GM21529 (cell line): Measurements from ENCODE around the gene LEMD2.
"Not testable (repeated sequence)": the region's sequence is repeated elsewhere in the genome, so short reads cannot be mapped to it uniquely, and the experiment has no call there.

Experiments
- ATAC-seq: cut with Tn5 transposase; IDR thresholded peaks from one replicate; pipeline ENCODE4 v1.9.1; 2021; ENCODE audit not compliant: unreplicated experiment

The LEMD2 gene

DNA sequence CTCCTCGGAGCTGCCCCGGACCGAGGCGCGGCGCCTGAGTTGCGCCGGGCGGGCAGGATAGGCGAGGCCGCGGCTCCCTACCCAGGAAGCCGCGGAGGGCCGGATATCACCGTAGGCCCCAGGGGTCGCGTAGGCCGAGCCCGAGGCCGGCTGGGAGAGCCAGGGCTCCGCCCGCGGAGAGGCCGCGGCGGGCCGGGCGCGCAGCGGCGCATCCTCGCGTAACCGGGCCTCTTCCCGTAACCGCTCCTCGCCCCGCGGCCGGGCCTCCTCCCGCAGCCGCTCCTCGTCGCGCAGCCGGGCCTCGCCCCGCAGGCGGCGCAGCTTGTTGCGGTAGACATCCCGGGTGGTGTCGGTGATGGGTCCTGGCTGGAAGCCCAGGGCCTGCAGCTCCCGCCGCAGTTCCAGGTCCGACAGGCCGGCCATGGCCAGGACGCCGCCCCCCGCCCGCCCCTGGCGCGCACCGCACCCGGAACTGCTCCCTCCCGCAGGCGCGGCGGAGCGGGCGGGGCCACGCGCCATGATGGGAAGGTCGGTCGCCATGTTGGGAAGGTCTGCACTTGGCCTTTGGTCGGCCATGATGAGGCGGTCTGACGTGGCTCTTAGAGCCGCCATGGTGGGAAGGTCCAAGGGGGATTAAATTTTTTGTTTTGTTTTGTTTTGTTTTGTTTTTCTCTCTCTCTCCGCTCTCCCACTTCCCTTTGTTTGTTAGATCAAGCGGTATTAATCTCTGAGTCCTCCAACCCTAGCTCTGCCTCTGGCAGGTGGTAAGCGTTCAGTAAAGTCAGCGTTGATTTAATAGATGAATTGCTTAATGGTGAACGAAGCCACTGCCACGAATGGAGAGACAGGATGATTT, at the start of gene LEMD2:
Gene LEMD2, minus strand, starts transcription at position 437 of the 856 bp plus-strand sequence. Its CDS starts 14 bp downstream, at position 423.
- peak; percentile 87 for ATAC-seq

DNA sequence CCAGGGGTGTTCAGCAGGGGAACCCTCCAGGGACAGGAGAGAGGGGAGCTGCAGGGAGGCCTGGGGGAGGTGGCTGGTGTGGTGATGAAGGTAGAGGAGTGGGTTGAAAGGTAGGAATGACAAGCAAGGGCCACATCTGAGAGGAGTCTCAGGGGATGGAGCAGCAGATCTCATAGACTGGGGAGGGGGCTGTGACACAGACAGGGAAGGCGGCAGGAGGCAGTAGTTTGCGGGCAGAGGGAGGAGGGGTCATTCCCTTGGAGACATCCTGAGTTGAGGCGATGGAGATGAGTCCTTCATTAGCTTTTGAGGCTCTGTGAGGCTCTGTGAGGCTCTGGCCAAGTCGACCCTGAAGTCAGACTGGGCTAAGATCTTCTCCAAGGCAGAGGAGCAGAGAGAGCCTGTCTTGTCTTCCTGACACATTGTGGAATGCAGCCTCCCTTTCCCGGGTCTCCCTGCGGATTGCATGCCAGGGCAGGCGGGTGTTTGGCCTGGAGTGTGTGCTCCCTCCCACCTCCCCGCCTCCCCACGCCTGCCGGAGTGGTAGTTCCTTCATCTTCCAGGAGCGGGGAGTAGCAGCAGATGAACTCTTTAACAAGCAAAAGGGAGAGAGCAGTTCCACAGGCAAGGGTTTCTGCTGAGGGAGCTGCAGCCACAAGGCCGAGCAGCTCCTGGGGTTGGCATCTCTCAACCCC, 49.2 kb upstream of the LEMD2 start:
- no peak for ATAC-seq

DNA sequence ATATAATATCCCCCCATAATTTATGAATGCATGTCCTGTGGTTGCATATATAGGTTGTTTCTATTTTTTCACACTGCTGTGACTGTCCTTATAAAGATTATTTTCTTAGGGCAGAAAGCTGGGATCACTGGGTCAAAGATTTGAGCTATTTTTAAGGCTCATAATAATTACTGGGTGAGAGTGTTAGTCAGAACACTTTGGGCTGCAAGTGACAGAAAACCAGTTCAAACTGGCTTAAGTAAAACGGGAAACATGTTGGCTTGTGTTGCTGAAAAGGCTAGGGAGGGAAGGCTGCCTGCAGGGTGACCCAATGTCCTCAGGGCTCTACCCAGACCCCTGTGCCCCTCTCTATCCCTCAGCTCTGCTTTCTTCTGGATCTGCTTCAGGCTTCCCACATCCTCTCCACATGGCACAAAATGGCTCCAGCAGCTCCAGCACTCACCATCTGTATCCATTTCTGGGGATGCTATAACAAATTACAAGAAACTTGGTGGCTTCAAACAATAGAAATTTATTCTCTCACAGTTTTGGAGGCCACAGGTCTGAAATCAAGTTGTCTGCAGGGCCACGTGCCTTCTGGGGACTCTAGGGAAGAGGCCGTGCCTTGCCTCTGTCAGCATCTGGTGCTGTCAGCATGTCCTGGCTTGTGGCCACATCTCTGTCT, 48.0 kb upstream of the LEMD2 start:
- no peak for ATAC-seq

DNA sequence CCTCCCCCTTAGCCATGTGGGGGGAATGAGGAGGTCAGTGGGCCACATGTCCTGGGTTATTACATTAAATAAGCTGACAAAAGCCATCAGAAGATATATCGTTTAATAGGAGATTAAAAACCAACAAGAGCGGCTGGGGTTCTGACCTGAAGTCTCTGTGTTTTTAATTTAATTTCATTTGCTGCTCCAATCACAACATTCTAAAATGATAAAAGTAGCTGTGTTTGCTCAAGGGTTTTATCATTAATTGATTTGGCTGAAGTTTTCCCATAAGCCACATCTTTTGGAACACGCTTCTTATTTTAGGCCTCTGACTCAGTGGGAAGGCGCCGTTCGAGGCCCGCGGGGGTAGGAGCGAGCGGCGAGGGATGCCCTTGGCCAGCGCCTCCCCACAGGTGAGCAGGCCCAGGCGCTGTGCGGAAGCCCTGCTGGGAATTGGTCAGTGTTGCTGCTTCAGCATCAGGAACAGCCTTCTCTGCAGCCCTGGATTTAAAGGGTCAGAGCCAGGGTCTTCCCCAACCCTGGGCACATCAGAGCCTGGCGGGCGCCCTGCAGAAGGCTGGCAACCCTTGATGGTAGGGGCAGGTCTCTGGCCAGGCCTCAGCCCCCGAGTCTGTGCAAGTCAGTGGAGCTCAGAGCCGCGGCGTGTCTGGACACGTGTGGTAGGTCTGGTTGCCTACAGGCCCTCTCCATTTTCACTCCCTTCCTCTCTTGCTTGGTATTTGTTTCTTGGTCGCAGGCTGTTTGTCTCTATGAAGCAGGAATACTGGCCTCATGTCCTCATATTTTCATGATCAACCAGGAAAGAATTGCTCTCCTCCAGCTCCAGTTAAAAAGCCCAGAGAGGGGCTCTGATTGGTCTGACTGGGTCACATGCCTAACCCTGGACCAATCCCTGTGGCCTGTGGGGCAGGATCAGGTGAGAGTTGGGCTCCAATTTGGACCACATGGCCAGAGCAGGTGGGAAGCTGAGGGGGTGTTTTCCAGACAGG, 45.8 kb upstream of the LEMD2 start:
- no peak for ATAC-seq

DNA sequence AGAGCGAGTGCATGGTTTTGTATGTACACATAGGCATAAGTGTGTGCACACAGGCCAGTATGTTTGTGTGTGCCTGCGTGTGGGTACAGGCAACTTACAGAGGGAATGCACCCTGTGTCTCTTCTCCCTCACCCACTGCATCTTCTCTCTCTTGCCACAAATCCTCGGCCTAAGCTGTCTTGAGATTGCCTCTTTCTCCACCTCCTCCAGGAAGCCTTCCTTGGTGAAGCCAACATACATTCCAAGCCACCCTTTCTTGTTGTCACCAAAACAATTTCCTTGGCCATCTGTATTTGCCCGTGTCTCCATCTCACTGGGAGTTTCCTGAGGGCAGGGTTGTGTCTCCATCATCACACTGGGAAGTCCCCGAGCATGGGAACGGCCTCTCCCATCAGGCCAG, 44.7 kb upstream of the LEMD2 start:
- ATAC-seq = no peak

DNA sequence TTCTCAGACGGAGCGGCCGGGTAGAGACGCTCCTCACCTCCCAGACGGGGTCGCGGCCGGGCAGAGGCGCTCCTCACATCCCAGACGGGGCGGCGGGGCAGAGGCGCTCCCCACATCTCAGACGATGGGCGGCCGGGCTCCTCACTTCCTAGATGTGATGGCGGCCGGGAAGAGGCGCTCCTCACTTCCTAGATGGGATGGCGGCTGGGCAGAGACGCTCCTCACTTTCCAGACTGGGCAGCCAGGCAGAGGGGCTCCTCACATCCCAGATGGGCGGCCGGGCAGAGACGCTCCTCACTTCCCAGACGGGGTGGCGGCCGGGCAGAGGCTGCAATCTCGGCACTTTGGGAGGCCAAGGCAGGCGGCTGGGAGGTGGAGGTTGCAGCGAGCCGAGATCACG, 43.9 kb upstream of the LEMD2 start:
- not testable (repeated sequence) for ATAC-seq

DNA sequence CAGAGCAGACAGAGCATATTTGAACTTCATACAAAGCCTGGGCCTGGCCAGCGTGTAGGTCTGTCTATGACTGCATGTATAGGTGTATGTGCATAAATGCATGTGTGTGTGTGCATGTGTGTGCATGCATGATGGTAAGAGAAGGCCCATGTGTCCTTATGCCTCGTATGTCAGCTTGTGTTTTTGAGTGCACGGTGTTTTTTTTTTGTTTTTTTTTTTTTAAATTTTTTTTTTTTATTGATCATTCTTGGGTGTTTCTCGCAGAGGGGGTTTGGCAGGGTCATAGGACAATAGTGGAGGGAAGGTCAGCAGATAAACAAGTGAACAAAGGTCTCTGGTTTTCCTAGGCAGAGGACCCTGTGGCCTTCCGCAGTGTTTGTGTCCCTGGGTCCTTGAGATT, 42.8 kb upstream of the LEMD2 start:
- ATAC-seq = not testable (repeated sequence)

DNA sequence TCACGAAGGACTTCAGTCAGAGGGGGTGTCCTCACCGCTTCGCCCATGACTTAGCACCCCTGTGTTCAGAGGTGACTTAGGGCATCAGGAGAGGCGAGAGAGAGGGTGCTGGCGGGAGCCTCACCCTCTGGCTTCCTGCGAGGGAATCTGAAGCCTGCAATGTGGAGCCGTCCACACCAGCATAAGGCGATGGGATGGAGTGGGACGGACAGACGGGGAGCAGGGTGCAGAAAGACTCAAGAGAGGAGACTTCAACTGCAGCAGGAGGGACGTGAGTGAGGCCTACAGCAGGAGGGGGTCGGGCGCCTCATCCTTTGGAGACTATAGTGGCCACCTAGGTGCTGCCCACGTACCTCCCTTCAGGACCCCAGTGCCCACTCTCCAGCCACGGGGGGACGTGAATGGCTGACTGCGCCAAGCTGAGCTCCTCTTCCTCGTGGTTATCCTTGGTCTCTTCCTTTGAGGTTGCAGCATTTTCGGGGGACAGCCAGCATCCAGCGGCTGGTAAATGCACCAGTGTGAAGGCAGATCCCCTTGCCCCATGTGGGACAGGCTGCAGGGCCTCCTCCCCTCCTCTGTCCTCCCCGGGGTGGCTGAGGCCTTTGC, 41.8 kb upstream of the LEMD2 start:
- no peak for ATAC-seq

DNA sequence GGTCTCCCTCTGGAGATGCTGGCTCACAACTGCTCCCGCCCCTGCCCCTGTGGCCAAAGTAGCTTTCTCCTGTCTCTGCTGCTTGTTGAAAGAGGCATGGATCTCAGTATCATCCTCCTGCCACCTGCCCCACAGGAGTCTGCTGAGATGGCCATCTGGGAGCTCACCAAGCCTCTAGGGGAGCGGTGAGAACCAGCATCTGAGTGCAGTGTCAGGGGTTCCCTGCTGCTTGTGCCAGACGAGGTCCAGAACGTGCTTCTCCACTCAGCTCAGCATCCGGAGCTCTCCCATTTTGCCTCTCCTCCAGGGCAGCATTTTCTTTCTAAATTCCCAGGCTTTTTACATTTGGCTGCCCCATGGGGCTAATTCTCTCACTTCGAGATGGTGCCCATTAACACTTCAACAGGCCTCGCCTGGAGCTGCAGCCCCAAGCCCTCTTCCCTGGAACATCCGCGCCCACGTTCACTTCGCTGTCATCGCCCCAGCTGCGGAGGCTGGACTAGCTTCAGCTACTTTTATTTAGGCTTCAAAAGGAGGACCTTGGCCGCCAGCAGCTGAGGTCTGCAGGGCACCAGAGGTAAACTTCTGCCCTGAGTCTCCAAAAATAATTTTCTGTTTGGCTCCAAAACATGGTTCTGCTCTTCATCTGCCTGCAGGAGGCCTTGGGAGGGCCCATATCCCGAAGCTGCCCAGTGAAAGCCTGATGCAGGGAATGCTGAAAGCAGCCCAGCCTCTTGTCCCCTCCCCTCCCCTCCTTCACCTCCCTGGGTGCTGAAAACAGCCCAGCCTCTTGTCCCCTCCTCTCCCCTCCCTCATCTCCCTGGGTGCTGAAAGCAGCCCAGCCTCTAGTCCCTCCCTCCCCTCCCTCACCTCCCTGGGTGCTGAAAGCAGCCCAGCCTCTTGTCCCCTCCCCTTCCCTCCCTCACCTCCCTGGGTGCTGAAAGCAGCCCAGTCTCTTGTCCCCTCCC, 40.1 kb upstream of the LEMD2 start:
- ATAC-seq = no peak

DNA sequence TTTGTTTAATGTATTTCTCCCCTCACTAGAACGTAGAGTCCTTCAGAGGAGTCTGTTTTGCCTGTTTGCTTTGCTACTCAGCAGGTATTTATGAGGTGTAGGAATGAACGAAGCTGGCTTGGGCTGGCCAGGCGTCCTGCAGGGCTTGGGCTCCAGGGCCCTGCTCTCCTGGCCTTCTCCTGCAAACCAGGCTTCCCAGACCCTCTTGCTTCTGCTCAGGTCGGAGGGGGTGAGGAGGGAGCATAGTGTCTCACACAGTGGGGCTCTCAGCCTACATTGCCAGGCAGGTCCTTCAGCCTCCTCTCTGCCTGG, 39.5 kb upstream of the LEMD2 start:
- ATAC-seq = no peak

DNA sequence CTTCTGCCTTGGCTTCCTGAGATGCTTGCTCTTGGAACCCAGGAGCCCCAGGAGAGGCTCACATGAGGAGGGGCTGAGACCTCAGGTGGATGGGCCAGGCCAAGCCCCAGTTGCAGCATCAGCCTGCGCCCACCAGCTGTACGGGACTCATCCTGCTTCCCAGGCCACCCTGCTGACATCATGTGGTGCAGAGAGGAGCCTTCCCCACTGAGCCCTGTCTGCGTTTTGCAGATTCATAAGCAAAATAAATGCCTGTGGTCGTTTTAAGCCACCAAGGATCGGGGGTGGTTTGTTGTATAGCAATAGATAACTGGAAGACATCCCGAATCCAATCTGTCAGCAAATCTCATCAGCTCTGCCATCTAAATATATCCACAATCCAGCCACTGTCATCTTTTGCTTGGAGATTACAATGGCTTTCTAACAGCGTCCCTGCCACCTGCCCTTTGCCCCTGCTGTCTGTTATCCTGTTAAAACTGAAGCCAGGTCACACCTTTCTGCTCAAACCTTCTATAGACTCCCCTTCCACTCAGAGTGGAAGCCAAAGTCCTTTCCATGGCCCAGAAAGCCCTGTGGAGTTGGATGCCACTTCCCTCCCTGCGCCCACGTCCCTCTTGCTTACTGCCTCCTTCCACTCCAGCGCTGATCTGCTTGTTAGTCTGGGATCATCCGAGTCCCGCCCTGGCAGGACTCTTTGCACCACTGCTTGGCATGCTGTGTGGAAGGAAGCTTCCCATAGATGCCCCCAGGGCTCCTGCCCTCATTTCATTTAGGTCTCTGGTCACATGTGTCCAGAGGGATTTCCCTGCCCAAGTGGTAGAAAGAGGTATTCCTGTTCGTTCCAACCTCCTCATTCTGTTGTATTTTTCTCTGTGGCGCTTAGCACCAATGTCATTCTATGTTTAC, 38.9 kb upstream of the LEMD2 start:
- ATAC-seq = no peak

DNA sequence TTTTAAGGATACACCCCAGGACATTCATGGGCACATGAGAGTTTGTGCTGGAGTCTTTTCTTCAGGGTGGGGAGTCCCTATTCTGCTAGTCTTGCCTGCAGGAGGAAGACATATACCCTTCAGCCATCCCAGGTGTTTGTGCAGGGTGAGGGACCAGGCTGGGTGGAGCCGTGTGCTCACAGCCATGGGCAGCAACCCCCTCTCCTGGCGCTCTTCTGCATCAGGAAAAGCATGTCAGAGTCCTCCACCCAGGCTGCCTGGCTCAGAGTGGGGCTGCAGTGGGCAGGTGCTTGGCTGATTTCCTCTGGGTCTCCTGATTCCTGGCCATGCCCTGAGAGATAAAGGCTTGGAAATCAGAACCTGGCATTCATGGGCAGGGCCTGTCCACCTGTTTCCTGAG, 37.6 kb upstream of the LEMD2 start:
- ATAC-seq = no peak

DNA sequence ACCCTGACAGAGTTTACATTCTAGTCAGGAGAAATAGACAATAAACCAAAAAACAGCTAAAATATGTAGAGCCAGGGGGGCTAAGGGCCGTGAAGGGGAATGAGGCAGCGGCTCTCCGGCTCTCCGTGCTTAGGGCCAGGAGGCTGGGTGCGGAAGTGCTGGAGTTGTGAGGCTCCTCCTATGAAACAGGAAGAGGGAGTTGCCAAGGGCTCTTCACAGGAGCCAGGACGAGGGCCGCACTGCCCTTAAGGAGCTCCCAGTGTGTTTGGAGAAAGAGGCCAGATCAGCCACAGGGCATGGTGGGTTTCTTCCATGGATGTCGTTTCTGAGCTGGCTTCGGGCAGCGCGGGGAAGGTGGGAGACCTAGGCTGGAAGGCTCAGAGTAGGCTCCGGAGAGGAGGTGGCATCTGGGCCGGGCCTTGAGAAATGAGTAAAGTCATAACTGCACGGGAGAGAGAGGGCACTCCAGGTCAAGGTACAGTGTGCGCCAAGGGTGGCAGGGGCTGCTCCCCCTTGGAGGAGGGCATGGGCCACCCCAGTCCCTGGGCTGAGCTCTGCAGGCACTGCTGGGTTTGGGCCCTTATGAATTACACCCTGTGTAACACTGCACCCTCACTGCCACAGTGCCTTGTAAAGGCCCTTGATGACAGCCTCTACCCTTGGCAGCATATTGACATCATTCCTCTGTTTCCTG, 35.7 kb upstream of the LEMD2 start:
- no peak for ATAC-seq

DNA sequence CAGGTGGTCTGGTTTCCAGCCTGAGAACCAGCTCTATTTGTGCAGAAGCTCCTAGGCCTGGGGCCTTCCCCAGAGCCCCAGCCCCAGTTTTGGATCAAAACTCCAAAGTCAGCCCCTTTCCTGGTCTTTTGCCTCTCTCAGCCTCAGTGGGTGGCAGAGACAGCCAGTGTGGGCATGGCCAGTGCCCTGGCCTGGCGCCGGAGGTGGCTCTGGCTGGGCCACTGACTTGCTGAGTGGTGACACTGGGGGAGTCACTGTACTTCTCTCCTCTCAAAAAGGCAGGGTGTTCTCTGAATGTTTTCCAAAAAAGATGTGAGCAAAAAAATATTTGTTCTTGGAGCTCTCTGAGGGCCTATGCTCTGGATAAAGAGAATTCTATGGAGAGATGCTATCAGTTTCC, 34.9 kb upstream of the LEMD2 start:
- ATAC-seq = no peak

DNA sequence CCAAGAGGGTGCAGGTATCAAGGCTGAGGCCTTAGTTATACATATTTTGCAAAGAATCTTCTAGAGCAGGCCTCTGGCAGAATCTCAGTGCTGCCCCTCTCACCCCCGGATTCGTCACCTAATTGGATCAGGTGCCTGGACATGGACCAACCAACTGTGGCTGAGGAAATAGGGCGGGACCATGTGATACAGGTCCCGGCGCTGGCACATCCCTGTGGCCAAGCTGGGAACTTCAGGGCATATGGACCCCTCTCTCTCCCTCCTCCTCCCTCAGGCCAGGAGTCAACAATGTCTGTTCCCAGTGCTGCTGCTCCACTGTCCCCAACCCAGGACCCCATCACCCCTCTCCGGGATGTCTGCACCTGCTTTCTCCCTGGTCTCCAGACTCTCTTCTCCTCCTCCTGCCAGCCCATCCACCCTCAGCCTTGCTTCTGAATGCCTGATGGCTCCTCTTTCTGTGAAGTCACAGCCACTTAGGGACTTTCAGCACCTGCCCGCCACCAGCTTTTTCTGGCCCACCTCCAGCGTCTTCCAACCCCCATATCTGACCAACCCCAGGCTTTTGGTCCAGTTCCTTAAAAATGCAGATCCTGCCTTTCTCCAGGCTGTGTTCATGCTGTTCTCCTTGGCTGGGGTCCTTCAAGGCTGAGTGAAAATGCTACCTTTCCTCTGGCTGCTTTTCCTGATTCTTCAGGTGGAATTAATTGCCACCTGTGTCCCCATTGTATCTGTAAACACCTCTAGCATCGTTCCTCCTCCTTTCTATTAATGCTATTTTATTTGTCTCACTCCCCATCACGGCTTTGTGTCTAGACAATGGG, 33.9 kb upstream of the LEMD2 start:
- ATAC-seq = no peak

DNA sequence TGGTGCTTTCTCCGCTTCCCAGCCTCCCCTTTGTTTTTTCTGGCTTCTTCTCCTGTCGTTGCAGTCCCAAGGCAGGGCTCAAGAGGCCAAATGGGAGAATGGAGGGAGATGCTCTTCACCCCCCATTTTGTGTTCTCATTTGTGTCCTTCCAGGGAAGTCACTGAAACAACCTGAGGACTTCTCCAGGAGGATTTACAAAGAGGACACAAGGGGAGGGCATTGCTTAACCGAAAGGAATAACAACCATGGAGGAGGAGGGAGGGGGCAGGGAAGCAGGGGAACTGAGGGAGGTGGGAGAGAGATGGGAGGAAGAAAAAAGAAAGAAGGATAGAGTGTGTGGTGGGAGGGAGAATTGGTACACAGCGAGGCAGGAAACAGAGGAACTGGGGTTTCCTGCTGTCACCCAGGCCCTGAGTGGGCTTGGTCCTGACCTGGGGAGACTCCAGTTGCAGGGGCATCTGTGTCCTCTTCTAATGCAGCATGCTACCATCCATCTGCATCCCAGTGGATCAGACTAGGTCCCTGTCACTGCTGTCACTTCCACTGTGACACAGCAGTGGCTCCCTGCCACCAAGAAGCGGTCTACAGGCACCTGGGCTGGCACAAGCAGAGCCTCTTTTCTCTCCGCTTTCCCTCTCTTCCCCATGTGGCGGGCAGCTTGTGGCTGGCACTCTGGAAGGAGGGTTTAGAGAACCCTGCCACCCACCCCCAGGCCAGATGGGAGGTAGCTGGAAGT, 32.0 kb upstream of the LEMD2 start:
- ATAC-seq = no peak
